Smooth muscle cell (in vitro differentiated cells): ENCODE results near the gene CDK6. TPM values are rescaled to one million over a fixed set of nuclear protein-coding genes. Genes with fewer than 3 reads are reported as not detected.

Source experiments
- DNase-seq: peaks from one replicate; lab custom pipeline; 2025; ENCODE audit not compliant: unreplicated experiment; lab: John Stamatoyannopoulos, UW
- H2AFZ ChIP-seq: fragments of 200-600 bp; sonication (generic); 2 replicates; pipeline ENCODE4 v1.6.0; 2016; ENCODE audit warnings: antibody characterized with exemption, low read depth, mild to moderate bottlenecking
- H3F3A ChIP-seq: fragments of 200-600 bp; sonication (generic); 2 replicates; pipeline ENCODE4 v1.6.0; 2017; ENCODE audit warnings: antibody characterized with exemption, low read depth
- H3K27ac ChIP-seq: fragments of 200-600 bp; sonication (generic); 2 replicates; pipeline ENCODE4 v1.5.1; 2016; ENCODE audit warnings: low read depth, mild to moderate bottlenecking
- H3K27me3 ChIP-seq: fragments of 200-600 bp; sonication (generic); 2 replicates; pipeline ENCODE4 v1.6.1; 2016; ENCODE audit warnings: low read depth, mild to moderate bottlenecking
- H3K36me3 ChIP-seq: fragments of 200-600 bp; sonication (generic); 2 replicates; pipeline ENCODE4 v1.5.1; 2016; ENCODE audit warnings: low read depth
- H3K4me1 ChIP-seq: fragments of 200-600 bp; sonication (generic); 2 replicates; pipeline ENCODE4 v1.5.1; 2016; ENCODE audit warnings: low read depth
- H3K4me2 ChIP-seq: fragments of 200-600 bp; sonication (generic); 2 replicates; pipeline ENCODE4 v1.6.0; 2016; ENCODE audit warnings: mild to moderate bottlenecking
- H3K4me3 ChIP-seq: fragments of 200-600 bp; sonication (generic); 2 replicates; pipeline ENCODE4 v1.5.1; 2016; ENCODE audit warnings: mild to moderate bottlenecking
- H3K79me2 ChIP-seq: fragments of 200-600 bp; sonication (generic); 2 replicates; pipeline ENCODE4 v1.6.0; 2016; ENCODE audit warnings: low read depth, mild to moderate bottlenecking
- H3K9ac ChIP-seq: fragments of 200-600 bp; sonication (generic); 2 replicates; pipeline ENCODE4 v1.6.0; 2016; ENCODE audit warnings: low read depth
- H3K9me3 ChIP-seq: fragments of 200-600 bp; sonication (generic); replicated peaks from 2 replicates; pipeline ENCODE4 v1.5.1; 2016; ENCODE audit warnings: low read depth
- H4K20me1 ChIP-seq: fragments of 200-600 bp; sonication (generic); 2 replicates; pipeline ENCODE4 v1.6.0; 2016; ENCODE audit warnings: low read depth
- CTCF ChIP-seq: fragments of 200-600 bp; sonication (generic); IDR thresholded peaks from 2 replicates; pipeline ENCODE4 v1.5.1; 2017; ENCODE audit warnings: borderline replicate concordance, mild to moderate bottlenecking, antibody characterized with exemption; ENCODE audit not compliant: insufficient read depth, poor library complexity, severe bottlenecking
- WGBS: methylation state at CpG from one replicate; pipeline ENCODE4 v1.1.7; 2016; ENCODE audit warnings: low lambda C conversion rate; 5-methylcytosine and 5-hydroxymethylcytosine counted together
- polyA plus RNA-seq: library from polyadenylated mRNA; unstranded; fragments of >200 nt; fragmentation: Nextera tagmentation; extraction: Ambion mirVana; gene quantifications from 2 replicates; pipeline ENCODE4 v1.2.1, GENCODE V29; 2016
- total RNA-seq: library from RNA; depleted of rRNA; stranded (reverse); fragments of >200 nt; gene quantifications from 2 replicates; pipeline ENCODE4 v1.2.3, GENCODE V29; 2014

Gene CDK6
- total and polyA plus RNA-seq, 2 experiments from 2014 or later, result 34.2 to 99.2 TPM

- no peaks in the 10 kb centered on the region for H3K9me3 ChIP-seq
- peaks cover 77% of the 10 kb centered on the region for H4K20me1 ChIP-seq
- TF ChIP-seq CTCF, result no peak
- no peak overlapping the region for H3K4me3 ChIP-seq
- H3K36me3 ChIP-seq, result no peaks in the 10 kb centered on the region
- peaks cover 29% of the 10 kb centered on the region for H3F3A ChIP-seq
- H3K4me2 ChIP-seq, result peak overlapping the region; percentile 16
- H3K27ac ChIP-seq, result peak overlapping the region; percentile 89
- peaks cover 78% of the 10 kb centered on the region for H3K79me2 ChIP-seq
- 46% methylated on average over 3 of the region's 3 CpGs for WGBS
- H2AFZ ChIP-seq, result no peak overlapping the region
- H3K4me1 ChIP-seq, result peaks cover 44% of the 10 kb centered on the region
- DNase-seq, result no peak
- peak overlapping the region; percentile 61 for H3K9ac ChIP-seq
- H3K27me3 ChIP-seq, result no peaks in the 10 kb centered on the region
These were observed 69.8 kb downstream of the CDK6 start for GRCh38 chr7:92766461-92767003.

- Histone ChIP-seq H3K4me3 (no peak overlapping the region), H3K27ac (peak overlapping the region; percentile 89), H3K9ac (peak overlapping the region; percentile 61), H3K4me2 (peak overlapping the region; percentile 16), H2AFZ (no peak overlapping the region), H3K4me1 (peaks cover 44% of the 10 kb centered on the region), H3K36me3 (no peaks in the 10 kb centered on the region), H3K79me2 (peaks cover 79% of the 10 kb centered on the region), H3K9me3 (no peaks in the 10 kb centered on the region), H4K20me1 (peaks cover 76% of the 10 kb centered on the region), H3F3A (peaks cover 29% of the 10 kb centered on the region), H3K27me3 (no peaks in the 10 kb centered on the region)
- DNase-seq, result no peak
- no peak for TF ChIP-seq CTCF
- 9% methylated on average over 3 of the region's 3 CpGs for WGBS
These were observed 70.6 kb downstream of the CDK6 start for GRCh38 chr7:92765725-92766124.

GRCh38 chr7:92763636-92764423 is 72.5 kb downstream of the CDK6 start:
- Histone ChIP-seq H3K4me2 (no peak overlapping the region), H3K79me2 (peaks cover 79% of the 10 kb centered on the region), H3K4me1 (peaks cover 49% of the 10 kb centered on the region), H3K27me3 (no peaks in the 10 kb centered on the region), H3K36me3 (no peaks in the 10 kb centered on the region), H3K27ac (peak overlapping the region; percentile 89), H3K9ac (no peak overlapping the region), H3F3A (peaks cover 29% of the 10 kb centered on the region), H3K4me3 (no peak overlapping the region), H2AFZ (no peak overlapping the region), H3K9me3 (no peaks in the 10 kb centered on the region), H4K20me1 (peaks cover 71% of the 10 kb centered on the region)
- no peak for TF ChIP-seq CTCF
- DNase-seq, result no peak
- 49% methylated on average over 4 of the region's 4 CpGs for WGBS
